ENCODE results near the gene FBXW10B. TPM values are rescaled to one million over a fixed set of nuclear protein-coding genes. Genes with fewer than 3 reads are reported as not detected.
"Not testable (repeated sequence)": the region's sequence is repeated elsewhere in the genome, so short reads cannot be mapped to it uniquely, and the experiment has no call there.

The FBXW10B gene
- total RNA-seq, 1 donor from 2014 or later = 1.3 TPM

GRCh38 chr17:15642014-15642413 is 22.5 kb upstream of the FBXW10B start:
- not testable (repeated sequence) for DNase-seq (ENCODE audit: extremely low read depth, low read depth, low spot score)

- DNase-seq (ENCODE audit: extremely low read depth, low read depth, low spot score) = not testable (repeated sequence)
Measured at GRCh38 chr17:15630930-15631453, 11.5 kb upstream of the FBXW10B start.

GRCh38 chr17:15629991-15630390 is 10.5 kb upstream of the FBXW10B start:
- DNase-seq (ENCODE audit: extremely low read depth, low read depth, low spot score) = not testable (repeated sequence)

DNA sequence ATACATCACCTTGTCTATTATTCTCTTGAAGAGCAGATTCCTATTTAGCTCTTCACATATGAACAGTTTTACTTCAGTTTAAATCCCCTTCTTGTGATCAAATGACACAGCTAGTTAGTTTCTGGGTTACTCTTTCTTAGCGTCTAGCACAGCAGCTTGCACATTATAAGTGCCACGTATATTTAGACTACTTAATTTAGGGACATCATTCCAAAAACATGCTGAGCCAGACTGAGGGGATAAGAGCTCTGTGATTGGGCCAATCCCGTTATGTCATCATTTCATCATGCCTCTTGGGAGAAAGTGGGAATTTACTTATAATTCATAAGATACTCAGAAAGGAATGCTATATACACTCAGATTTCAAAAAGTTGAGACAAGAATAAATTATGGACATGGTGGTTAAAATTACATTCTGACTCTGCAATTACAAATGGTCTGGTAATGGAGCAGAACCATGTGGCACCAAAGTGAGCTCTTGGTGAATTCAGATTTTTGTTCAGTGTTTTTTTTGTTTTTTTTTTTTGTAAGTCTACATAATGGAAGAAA is 4.2 kb upstream of the FBXW10B start:
- DNase-seq (ENCODE audit: extremely low read depth, low read depth, low spot score) = not testable (repeated sequence)

DNA sequence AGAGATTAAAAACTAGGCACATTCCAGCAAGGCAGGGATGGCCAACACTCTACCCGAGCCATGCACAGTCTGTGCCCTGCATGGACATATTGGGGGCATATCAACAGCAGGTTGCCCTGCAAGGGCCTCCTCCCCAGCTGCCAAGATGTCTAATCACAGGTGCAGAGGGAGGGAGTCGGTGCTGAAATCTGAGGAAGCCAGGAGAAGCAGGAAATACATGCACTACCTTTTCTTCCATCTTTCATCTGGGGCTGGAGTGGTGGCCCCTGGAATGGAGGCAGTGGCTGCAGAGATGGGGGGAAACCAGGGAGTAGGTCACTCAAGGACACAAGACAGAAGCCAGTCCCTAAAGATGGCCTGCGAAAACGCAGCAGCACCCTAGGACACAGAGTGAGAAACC is 3.8 kb upstream of the FBXW10B start:
- DNase-seq (ENCODE audit: extremely low read depth, low read depth, low spot score) = not testable (repeated sequence)

DNA sequence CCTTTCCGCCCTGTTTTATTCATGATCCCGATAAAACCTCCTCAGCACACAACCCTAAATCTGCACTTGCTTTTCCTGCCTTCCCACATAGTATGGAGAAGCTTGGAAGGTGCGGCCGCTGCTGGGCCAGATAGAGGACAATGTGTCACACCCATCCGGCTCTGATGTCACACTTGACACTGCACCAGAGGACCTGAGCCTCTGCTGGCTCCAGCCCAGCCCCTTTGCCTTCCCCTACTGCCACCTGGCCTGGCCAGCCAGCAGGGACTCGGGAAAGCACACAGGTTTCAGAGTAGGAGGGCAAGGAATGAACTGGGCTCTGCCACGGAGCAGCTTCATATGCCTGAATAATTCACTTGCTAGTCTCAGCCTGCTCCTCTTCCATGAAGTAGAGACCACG is 2.6 kb upstream of the FBXW10B start:
- not testable (repeated sequence) for DNase-seq (ENCODE audit: extremely low read depth, low read depth, low spot score)

- DNase-seq (ENCODE audit: extremely low read depth, low read depth, low spot score) = not testable (repeated sequence)
Measured at GRCh38 chr17:15616828-15617227, 2.7 kb downstream of the FBXW10B start.

GRCh38 chr17:15615850-15616249 is 3.7 kb downstream of the FBXW10B start:
- not testable (repeated sequence) for DNase-seq (ENCODE audit: extremely low read depth, low read depth, low spot score)

GRCh38 chr17:15613111-15613510 is 6.4 kb downstream of the FBXW10B start:
- not testable (repeated sequence) for DNase-seq (ENCODE audit: extremely low read depth, low read depth, low spot score)

DNA sequence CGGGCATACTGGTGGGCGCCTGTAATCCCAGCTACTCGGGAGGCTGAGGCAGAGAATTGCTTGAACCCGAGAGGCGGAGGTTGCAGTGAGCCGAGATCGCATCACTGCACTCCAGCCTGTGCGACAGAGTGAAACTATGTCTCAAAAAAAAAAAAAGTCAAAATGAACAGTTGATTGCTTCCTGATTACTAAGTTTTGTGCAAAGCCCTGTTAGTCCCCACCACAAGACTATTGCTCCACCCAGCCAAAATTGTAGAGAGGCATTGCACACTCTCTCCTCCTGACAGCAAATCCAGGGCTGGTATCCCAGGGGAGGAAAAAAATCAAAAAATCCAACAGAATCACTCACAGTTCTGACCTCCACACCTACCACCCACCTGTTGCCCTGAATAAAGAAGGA is 26.5 kb downstream of the FBXW10B start:
- not testable (repeated sequence) for DNase-seq (ENCODE audit: extremely low read depth, low read depth, low spot score)

GRCh38 chr17:15591986-15592385 is 27.5 kb downstream of the FBXW10B start:
- DNase-seq (ENCODE audit: extremely low read depth, low read depth, low spot score) = not testable (repeated sequence)

DNA sequence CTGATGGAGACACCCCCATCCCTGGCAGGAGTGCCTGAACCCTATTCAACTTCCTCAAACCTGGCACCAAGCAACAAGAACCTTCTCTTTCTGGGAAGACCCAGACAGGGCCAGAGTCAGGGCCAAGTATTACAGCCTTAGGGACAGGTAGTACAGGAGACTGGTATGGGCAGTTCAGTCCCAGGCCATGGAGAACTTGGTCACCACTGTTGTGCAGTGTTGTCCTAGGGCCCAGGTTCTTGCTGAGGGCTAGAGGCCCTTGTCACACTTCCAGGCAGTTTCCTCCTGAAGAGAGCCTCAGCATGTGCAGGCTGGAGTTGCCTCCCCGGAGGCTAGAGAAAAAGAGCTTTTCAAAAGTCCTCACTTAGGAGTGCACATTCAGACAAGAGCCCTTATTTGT is 28.7 kb downstream of the FBXW10B start:
- not testable (repeated sequence) for DNase-seq (ENCODE audit: extremely low read depth, low read depth, low spot score)

DNA sequence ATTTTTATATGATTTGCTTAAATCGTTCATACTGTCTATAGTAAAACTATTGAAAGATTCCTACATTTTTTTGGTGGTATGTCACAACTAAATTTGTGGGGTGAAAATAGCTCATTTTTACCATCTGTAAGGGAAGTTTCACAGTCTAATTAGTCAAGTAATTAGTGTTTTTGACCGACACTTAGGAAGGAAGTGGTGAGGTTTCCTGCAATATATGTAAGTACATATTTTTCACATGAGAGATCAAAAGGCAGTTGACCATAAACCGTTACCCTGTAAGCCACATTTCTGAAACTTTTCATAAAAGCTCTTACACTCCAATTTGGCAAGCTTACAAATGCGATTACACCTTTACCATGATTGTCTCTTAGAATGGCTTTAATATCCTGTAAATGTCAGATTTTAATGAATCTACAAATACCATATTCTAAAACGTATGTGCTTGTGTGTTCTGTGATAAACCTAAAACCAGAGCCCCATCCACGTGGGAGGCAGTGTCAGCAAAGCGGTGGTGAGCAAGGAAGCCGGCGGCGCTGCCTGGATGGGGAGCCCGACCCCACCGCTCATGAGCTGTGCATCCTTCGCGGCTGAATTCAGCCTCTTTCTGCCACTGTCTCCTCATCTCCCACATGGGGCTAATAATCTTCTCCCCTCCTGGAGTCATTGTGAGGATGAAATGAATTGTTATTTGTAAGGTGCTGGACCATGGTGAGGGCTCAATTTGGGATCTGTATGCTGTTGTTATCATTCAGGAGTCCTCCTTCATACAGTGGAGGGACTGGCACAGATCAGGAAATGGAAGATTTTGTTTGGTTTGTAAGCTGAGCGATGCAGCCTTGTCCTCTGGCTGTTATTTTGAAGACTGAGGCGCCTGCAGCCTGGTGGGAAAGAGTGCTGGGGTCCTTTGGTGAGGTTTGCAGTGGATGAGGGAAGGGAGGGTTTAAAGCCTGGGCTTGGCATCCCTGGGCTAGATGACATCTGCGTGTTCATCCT is 29.7 kb downstream of the FBXW10B start:
- DNase-seq (ENCODE audit: extremely low read depth, low read depth, low spot score) = not testable (repeated sequence)

- not testable (repeated sequence) for DNase-seq (ENCODE audit: extremely low read depth, low read depth, low spot score)
Measured at GRCh38 chr17:15588017-15588416, 31.5 kb downstream of the FBXW10B start.

DNA sequence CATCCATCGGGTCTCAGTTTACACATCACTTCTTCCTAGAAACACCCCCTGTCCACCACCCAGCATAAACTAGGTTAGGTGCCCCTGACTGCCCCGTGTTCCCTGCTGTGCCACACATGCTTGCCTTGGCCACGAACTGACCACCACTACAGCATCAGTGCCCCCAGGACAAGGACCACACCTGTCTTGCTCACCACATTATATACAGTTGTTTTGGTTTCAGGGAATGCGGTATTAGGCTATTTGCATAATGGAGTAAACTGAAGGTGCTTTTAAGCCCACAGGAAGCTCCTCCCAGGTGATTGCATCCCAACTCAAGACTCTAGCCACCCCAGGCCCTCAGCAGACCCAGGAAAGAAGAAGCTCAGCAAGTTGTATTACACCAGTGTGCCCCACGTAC is 36.2 kb downstream of the FBXW10B start:
- not testable (repeated sequence) for DNase-seq (ENCODE audit: extremely low read depth, low read depth, low spot score)

GRCh38 chr17:15581462-15581861 is 38.0 kb downstream of the FBXW10B start:
- DNase-seq (ENCODE audit: extremely low read depth, low read depth, low spot score) = not testable (repeated sequence)

GRCh38 chr17:15576848-15577247 is 42.7 kb downstream of the FBXW10B start:
- DNase-seq (ENCODE audit: extremely low read depth, low read depth, low spot score) = not testable (repeated sequence)

DNA sequence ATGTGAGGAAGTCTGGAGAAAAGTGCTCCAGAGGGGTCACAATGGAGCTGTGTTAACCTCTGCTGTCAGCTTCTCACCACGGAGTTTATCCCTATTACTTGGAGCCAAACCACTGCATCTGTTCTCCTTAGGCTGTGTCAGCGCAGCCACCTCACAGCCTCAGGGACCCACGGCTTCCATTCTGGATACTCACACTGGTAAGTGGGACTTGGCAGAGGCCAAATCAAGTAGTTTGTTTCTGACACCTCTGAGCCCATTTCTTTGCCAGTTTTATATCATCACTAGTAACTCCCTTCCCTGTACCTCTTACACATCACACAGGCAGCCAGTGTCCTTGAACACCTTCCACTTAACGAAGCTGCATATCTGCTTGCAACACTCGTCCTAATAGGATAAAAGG is 44.8 kb downstream of the FBXW10B start:
- not testable (repeated sequence) for DNase-seq (ENCODE audit: extremely low read depth, low read depth, low spot score)

DNA sequence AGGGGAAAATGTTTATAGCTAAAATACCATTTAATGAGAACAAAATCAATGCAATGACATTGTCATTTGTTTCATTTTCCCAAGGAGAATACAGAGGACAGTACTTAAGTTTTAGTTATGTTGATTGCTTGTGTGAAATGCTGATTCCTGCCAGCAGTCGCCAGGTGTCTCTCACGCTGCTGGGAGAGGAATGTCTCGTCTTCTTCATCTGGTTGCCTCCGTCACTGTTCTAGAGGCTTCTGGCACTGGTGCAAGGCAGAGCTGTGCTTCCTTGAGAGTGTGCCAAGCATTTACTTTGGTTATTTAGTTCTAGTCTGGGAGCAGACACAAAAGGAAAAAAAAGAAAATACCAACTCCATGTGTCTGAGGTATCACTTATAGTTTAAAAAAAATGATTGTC is 45.6 kb downstream of the FBXW10B start:
- DNase-seq (ENCODE audit: extremely low read depth, low read depth, low spot score) = not testable (repeated sequence)
